Transverse colon (tissue), 4 donors: ENCODE measurements around the gene GLUD1.

Source experiments
- EP300 ChIP-seq: sonication (generic); formaldehyde crosslinking; IDR thresholded peaks from one replicate; pipeline ENCODE4 v1.6.1; 2017; ENCODE audit warnings: antibody characterized with exemption, low read depth
- POLR2A ChIP-seq: fragments of 450-650 bp; IDR thresholded peaks from one replicate; pipeline ENCODE4 v1.6.1; 2016; ENCODE audit warnings: antibody characterized with exemption, mild to moderate bottlenecking, moderate library complexity
- POLR2AphosphoS5 ChIP-seq, 3 donors: sonication (generic); formaldehyde crosslinking; IDR thresholded peaks; one replicate each; pipeline ENCODE4 v1.6.1; 2016; ENCODE audit warnings: antibody characterized with exemption in 3 of 3
- TF ChIP-seq, protein P1 (sequence below), 5 experiments: fragments of 200-600 bp in 3 of 5; fragments of 450-650 bp in 2 of 5; sonication (generic) in 3 of 5; IDR thresholded peaks; 1 replicate in 2 of 5; 2 replicates in 3 of 5; pipeline ENCODE4 v1.5.1; 2016 to 2017; ENCODE audit warnings: antibody characterized with exemption in 5 of 5, inconsistent platforms in 3 of 5, mild to moderate bottlenecking in 2 of 5, moderate library complexity in 1 of 5

DNA sequence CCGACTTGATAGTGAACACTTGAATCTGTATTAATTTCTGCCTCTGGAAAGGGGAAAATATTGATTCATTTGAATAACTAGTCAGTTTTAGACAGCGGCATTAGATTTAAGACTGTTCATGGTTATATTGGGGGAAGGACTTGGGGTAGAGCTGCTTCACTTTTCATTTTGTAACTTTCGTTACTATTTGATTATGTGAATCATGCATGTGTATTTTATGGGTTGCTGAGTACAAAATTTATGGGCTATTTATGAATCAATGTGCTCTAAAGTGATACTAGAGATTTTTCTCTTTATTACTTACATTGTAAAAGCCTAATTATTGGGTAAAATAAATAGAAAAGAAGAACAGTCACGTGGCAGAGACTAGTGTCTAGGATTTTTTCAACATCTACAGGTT, 4.9 kb downstream of the GLUD1 start:
- TF ChIP-seq, protein P1, sequence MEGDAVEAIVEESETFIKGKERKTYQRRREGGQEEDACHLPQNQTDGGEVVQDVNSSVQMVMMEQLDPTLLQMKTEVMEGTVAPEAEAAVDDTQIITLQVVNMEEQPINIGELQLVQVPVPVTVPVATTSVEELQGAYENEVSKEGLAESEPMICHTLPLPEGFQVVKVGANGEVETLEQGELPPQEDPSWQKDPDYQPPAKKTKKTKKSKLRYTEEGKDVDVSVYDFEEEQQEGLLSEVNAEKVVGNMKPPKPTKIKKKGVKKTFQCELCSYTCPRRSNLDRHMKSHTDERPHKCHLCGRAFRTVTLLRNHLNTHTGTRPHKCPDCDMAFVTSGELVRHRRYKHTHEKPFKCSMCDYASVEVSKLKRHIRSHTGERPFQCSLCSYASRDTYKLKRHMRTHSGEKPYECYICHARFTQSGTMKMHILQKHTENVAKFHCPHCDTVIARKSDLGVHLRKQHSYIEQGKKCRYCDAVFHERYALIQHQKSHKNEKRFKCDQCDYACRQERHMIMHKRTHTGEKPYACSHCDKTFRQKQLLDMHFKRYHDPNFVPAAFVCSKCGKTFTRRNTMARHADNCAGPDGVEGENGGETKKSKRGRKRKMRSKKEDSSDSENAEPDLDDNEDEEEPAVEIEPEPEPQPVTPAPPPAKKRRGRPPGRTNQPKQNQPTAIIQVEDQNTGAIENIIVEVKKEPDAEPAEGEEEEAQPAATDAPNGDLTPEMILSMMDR (IDR thresholded peaks at IDR 0.05) = no peak
- TF ChIP-seq POLR2AphosphoS5 (IDR thresholded peaks at IDR 0.05) (no peak), POLR2A (no peak), EP300 (no peak)
